Measurements from ENCODE around the gene LRGUK.

The LRGUK gene

GRCh38 chr7:134129856-134130523 is 2.9 kb downstream of the LRGUK start:
- DNase-seq, result no peak

- DNase-seq, result no peak
Observed at GRCh38 chr7:134134004-134134403, 6.9 kb downstream of the LRGUK start.

GRCh38 chr7:134140889-134141867 is 14.0 kb downstream of the LRGUK start:
- DNase-seq, result peak; percentile 57

GRCh38 chr7:134141868-134142264 is 14.7 kb downstream of the LRGUK start:
- no peak for DNase-seq

GRCh38 chr7:134153493-134154136 is 26.5 kb downstream of the LRGUK start:
- DNase-seq, result no peak

GRCh38 chr7:134154581-134155130 is 27.5 kb downstream of the LRGUK start:
- no peak for DNase-seq

- no peak for DNase-seq
Observed at GRCh38 chr7:134155206-134155605, 28.1 kb downstream of the LRGUK start.

GRCh38 chr7:134155871-134156270 is 28.7 kb downstream of the LRGUK start:
- DNase-seq, result no peak

- no peak for DNase-seq
Observed at GRCh38 chr7:134165252-134165651, 38.1 kb downstream of the LRGUK start.

- no peak for DNase-seq
Observed at GRCh38 chr7:134167250-134167649, 40.1 kb downstream of the LRGUK start.

- no peak for DNase-seq
Observed at GRCh38 chr7:134167841-134168240, 40.7 kb downstream of the LRGUK start.

GRCh38 chr7:134174795-134175261 is 47.7 kb downstream of the LRGUK start:
- DNase-seq, result no peak

- DNase-seq, result no peak
Observed at GRCh38 chr7:134175334-134176036, 48.3 kb downstream of the LRGUK start.

- no peak for DNase-seq
Observed at GRCh38 chr7:134176037-134176350, 48.9 kb downstream of the LRGUK start.

- no peak for DNase-seq
Observed at GRCh38 chr7:134179036-134180011, 52.2 kb downstream of the LRGUK start.

- DNase-seq, result no peak
Observed at GRCh38 chr7:134180376-134180775, 53.2 kb downstream of the LRGUK start.

- DNase-seq, result no peak
Observed at GRCh38 chr7:134182078-134182477, 54.9 kb downstream of the LRGUK start.

GRCh38 chr7:134184767-134185166 is 57.6 kb downstream of the LRGUK start:
- no peak for DNase-seq

- no peak for DNase-seq
Observed at GRCh38 chr7:134186027-134186426, 58.9 kb downstream of the LRGUK start.

- no peak for DNase-seq
Observed at GRCh38 chr7:134186801-134187200, 59.7 kb downstream of the LRGUK start.

- DNase-seq, result no peak
Observed at GRCh38 chr7:134187893-134188292, 60.8 kb downstream of the LRGUK start.
